H1 (cell line): ENCODE data around the gene ACSL3. TPM values are rescaled to one million over a fixed set of nuclear protein-coding genes. Genes with fewer than 3 reads are reported as not detected.

Source experiments
- CTCF ChIA-PET: fragments of 300-600 bp; sonication (Branson Sonifier 250); formaldehyde crosslinking; loops from one replicate; lab custom pipeline; 2021; ENCODE audit not compliant: partially characterized antibody; lab: Charles Lee
- POLR2A ChIA-PET: fragments of 300-600 bp; sonication (Branson Sonifier 250); formaldehyde crosslinking; loops from one replicate; lab custom pipeline; 2021; ENCODE audit warnings: inconsistent platforms; ENCODE audit not compliant: partially characterized antibody; lab: Charles Lee
- DNase-seq, 2 experiments: peaks; one replicate each; pipeline versions ENCODE4 v3.0.0 to v3.0.0-alpha.2; 2010 to 2022; ENCODE audit warnings: low spot score in 2 of 2, low read depth in 1 of 2, mixed read lengths in 1 of 2
- FAIRE-seq: peaks from 2 replicates; lab custom pipeline; 2011; peaks lifted over from hg19 to GRCh38; lab: Jason Lieb, UNC
- H2AFZ ChIP-seq: 2 replicates; pipeline ENCODE4 v1.8.1; 2012; ENCODE audit warnings: low read length, inconsistent platforms
- H2AK5ac ChIP-seq: 2 replicates; pipeline ENCODE4 v1.6.1; 2013; ENCODE audit warnings: low read depth, low read length
- H2BK120ac ChIP-seq: replicated peaks from 2 replicates; pipeline ENCODE3; 2013; ENCODE audit warnings: low read depth, low read length, inconsistent platforms
- H2BK12ac ChIP-seq: 2 replicates; pipeline ENCODE4 v1.6.1; 2013; ENCODE audit warnings: low read depth, low read length
- H2BK15ac ChIP-seq: 2 replicates; pipeline ENCODE4 v1.6.1; 2013; ENCODE audit warnings: low read length
- H2BK20ac ChIP-seq: 2 replicates; pipeline ENCODE4 v1.6.1; 2013; ENCODE audit warnings: low read length
- H2BK5ac ChIP-seq: 2 replicates; pipeline ENCODE4 v1.6.1; 2013; ENCODE audit warnings: low read depth, low read length
- H3K14ac ChIP-seq: 2 replicates; pipeline ENCODE4 v1.6.1; 2013; ENCODE audit warnings: inconsistent platforms; ENCODE audit not compliant: insufficient read length
- H3K18ac ChIP-seq: 2 replicates; pipeline ENCODE4 v1.6.1; 2013; ENCODE audit warnings: low read length; ENCODE audit errors: extremely low read depth
- H3K23ac ChIP-seq: 2 replicates; pipeline ENCODE4 v1.6.1; 2013; ENCODE audit warnings: inconsistent platforms; ENCODE audit not compliant: insufficient read length
- H3K23me2 ChIP-seq: 2 replicates; pipeline ENCODE4 v1.6.1; 2013; ENCODE audit warnings: low read depth, low read length
- H3K27ac ChIP-seq: 2 replicates; pipeline ENCODE4 v1.6.1; 2011; ENCODE audit warnings: low read depth, low read length, inconsistent platforms
- H3K27me3 ChIP-seq, 4 experiments: replicated peaks in 1 of 4; 1 replicate in 1 of 4; 2 replicates in 3 of 4; pipeline versions ENCODE4 v1.6.1 to v1.8.1; 2011 to 2013; ENCODE audit warnings: low read length in 3 of 4, mild to moderate bottlenecking in 3 of 4, inconsistent platforms in 2 of 4, mixed read lengths in 2 of 4, moderate library complexity in 1 of 4; ENCODE audit not compliant: control insufficient read depth in 3 of 4, insufficient read depth in 3 of 4; ENCODE audit errors: extremely low read depth in 1 of 4
- H3K36me3 ChIP-seq, 4 experiments: 2 replicates each; pipeline versions ENCODE4 v1.6.1 to v1.8.1; 2011 to 2013; ENCODE audit warnings: mild to moderate bottlenecking in 4 of 4, low read length in 3 of 4, moderate library complexity in 2 of 4, control low read depth in 1 of 4, inconsistent platforms in 1 of 4; ENCODE audit not compliant: insufficient read depth in 4 of 4, control insufficient read depth in 2 of 4
- H3K4ac ChIP-seq: replicated peaks from 2 replicates; pipeline ENCODE3; 2013; ENCODE audit warnings: low read length, low read depth, mixed read lengths, inconsistent platforms; ENCODE audit not compliant: insufficient read length
- H3K4me1 ChIP-seq, 4 experiments: replicated peaks in 1 of 4; 1 replicate in 1 of 4; 2 replicates in 3 of 4; pipeline versions ENCODE4 v1.6.1 to v1.8.1; 2011 to 2013; ENCODE audit warnings: low read length in 3 of 4, inconsistent platforms in 2 of 4, mixed read lengths in 1 of 4; ENCODE audit not compliant: insufficient read depth in 4 of 4, control insufficient read depth in 3 of 4
- H3K4me2 ChIP-seq, 2 experiments: 2 replicates each; pipeline versions ENCODE4 v1.6.1 to v1.8.1; 2011 to 2013; ENCODE audit warnings: low read depth in 2 of 2, low read length in 2 of 2, control low read depth in 1 of 2, inconsistent platforms in 1 of 2, mild to moderate bottlenecking in 1 of 2; ENCODE audit not compliant: insufficient read depth in 1 of 2
- H3K4me3 ChIP-seq, 4 experiments: fragments of 200-600, 300-600 bp in 1 of 4; sonication (generic), shearing (Covaris generic), sonication (Bioruptor Twin) in 1 of 4; 2 replicates each; pipeline versions ENCODE4 v1.5.1 to v1.8.1; 2011 to 2016; ENCODE audit warnings: low read length in 4 of 4, low read depth in 3 of 4, control low read depth in 2 of 4, inconsistent platforms in 2 of 4, mild to moderate bottlenecking in 2 of 4, mixed read lengths in 1 of 4, moderate library complexity in 1 of 4; ENCODE audit not compliant: insufficient read depth in 2 of 4; ENCODE audit errors: extremely low read depth in 1 of 4
- H3K56ac ChIP-seq: replicated peaks from 2 replicates; pipeline ENCODE3; 2013; ENCODE audit warnings: low read depth, mild to moderate bottlenecking, mixed read lengths, low read length, inconsistent platforms; ENCODE audit not compliant: insufficient read length
- H3K79me1 ChIP-seq: 2 replicates; pipeline ENCODE4 v1.6.1; 2013; ENCODE audit warnings: low read depth, low read length, control low read depth
- H3K79me2 ChIP-seq, 2 experiments: 2 replicates each; pipeline versions ENCODE4 v1.6.1 to v1.8.1; 2012 to 2013; ENCODE audit warnings: low read length in 2 of 2, mild to moderate bottlenecking in 2 of 2, inconsistent platforms in 1 of 2; ENCODE audit not compliant: insufficient read depth in 2 of 2, control insufficient read depth in 1 of 2
- H3K9ac ChIP-seq, 4 experiments: replicated peaks in 1 of 4; 1 replicate in 1 of 4; 2 replicates in 3 of 4; pipeline versions ENCODE4 v1.6.1 to v1.8.1; 2011 to 2013; ENCODE audit warnings: low read depth in 3 of 4, low read length in 3 of 4, control low read depth in 2 of 4, mild to moderate bottlenecking in 2 of 4, moderate library complexity in 2 of 4, inconsistent platforms in 1 of 4; ENCODE audit errors: extremely low read depth in 1 of 4
- H3K9me3 ChIP-seq, 2 experiments: 2 replicates each; pipeline versions ENCODE4 v1.6.1 to v1.8.1; 2012 to 2013; ENCODE audit warnings: mild to moderate bottlenecking in 2 of 2, moderate library complexity in 2 of 2, control low read depth in 1 of 2, inconsistent platforms in 1 of 2, low read depth in 1 of 2, low read length in 1 of 2, mixed read lengths in 1 of 2; ENCODE audit not compliant: insufficient read depth in 2 of 2
- H4K20me1 ChIP-seq, 2 experiments: replicated peaks in 1 of 2; 2 replicates each; pipeline versions ENCODE3 to v1.8.1; 2011 to 2013; ENCODE audit warnings: inconsistent platforms in 2 of 2, low read length in 2 of 2, mild to moderate bottlenecking in 1 of 2; ENCODE audit not compliant: insufficient read depth in 2 of 2, control insufficient read depth in 1 of 2
- H4K5ac ChIP-seq: 2 replicates; pipeline ENCODE4 v1.6.1; 2013; ENCODE audit warnings: low read length, low read depth, mixed read lengths, inconsistent platforms; ENCODE audit not compliant: insufficient read length
- H4K8ac ChIP-seq: 2 replicates; pipeline ENCODE4 v1.8.0; 2013; ENCODE audit warnings: mild to moderate bottlenecking, moderate library complexity, low read length, inconsistent platforms; ENCODE audit not compliant: insufficient read depth; ENCODE audit errors: extremely low read depth
- H4K91ac ChIP-seq: replicated peaks from 2 replicates; pipeline ENCODE3; 2013; ENCODE audit warnings: low read length, mixed read lengths, inconsistent platforms; ENCODE audit not compliant: insufficient read length
- GTF2F1 ChIP-seq: IDR thresholded peaks from 2 replicates; pipeline ENCODE4 v1.6.1; 2012; ENCODE audit warnings: low read depth, low read length, improper control_type of control experiment, borderline replicate concordance
- JUND ChIP-seq: IDR thresholded peaks from 2 replicates; pipeline ENCODE4 v1.6.1; 2011; ENCODE audit warnings: mild to moderate bottlenecking, improper control_type of control experiment, low read length
- POLR2AphosphoS5 ChIP-seq: IDR thresholded peaks from 2 replicates; pipeline ENCODE4 v1.6.1; 2011; ENCODE audit warnings: low read depth, low read length
- SIRT6 ChIP-seq: IDR thresholded peaks from one replicate; pipeline ENCODE4 v1.7.1; 2012; ENCODE audit warnings: low read length, inconsistent platforms
- WGBS, 2 experiments: shearing (Covaris generic) in 1 of 2; methylation state at CpG; one replicate each; pipeline versions ENCODE4 v1.1.6 to v1.1.7; 2013 to 2015; ENCODE audit warnings: low lambda C conversion rate in 2 of 2, mixed read lengths in 2 of 2, inconsistent platforms in 1 of 2, low coverage in 1 of 2, missing lambda C conversion rate in 1 of 2; ENCODE audit not compliant: insufficient replicate concordance in 2 of 2, insufficient coverage in 1 of 2, insufficient read length in 1 of 2; ENCODE audit errors: extremely low coverage in 1 of 2, missing lambda C conversion rate in 1 of 2; 5-methylcytosine and 5-hydroxymethylcytosine counted together
- polyA plus RNA-seq, 7 experiments: library from polyadenylated mRNA; depleted of rRNA in 3 of 7; stranded (reverse) in 5 of 7; unstranded in 2 of 7; fragments of >200 nt in 5 of 7; fragments of 200-250 nt in 2 of 7; gene quantifications; 1 replicate in 5 of 7; 2 replicates in 1 of 7; 4 replicates in 1 of 7; pipeline versions ENCODE4 v1.2.1 to v1.2.3, GENCODE V29; 2011 to 2013; ENCODE audit warnings: missing spikeins in 2 of 7, mixed read lengths in 2 of 7
- total RNA-seq: library from RNA; stranded (reverse); fragmentation: NEBNext Ultra II Directional; extraction: Animal tissue kit (Norgen Biotek cat#: 25700); gene quantifications from 2 replicates; pipeline ENCODE4 v1.2.1, GENCODE V29; 2021
- TF ChIP-seq, protein P1 (sequence below): IDR thresholded peaks from 2 replicates; pipeline ENCODE4 v1.6.1; 2012; ENCODE audit warnings: low read length, inconsistent platforms
- TF ChIP-seq, protein P2 (sequence below): IDR thresholded peaks from 2 replicates; pipeline ENCODE4 v1.6.1; 2012; ENCODE audit warnings: inconsistent platforms

ACSL3 gene
- total and polyA plus RNA-seq, 2 of the 8 experiments (the other 6 are each of a cell fraction or from before 2014, with no cell fraction given), result 37.5 to 98.1 TPM

DNA sequence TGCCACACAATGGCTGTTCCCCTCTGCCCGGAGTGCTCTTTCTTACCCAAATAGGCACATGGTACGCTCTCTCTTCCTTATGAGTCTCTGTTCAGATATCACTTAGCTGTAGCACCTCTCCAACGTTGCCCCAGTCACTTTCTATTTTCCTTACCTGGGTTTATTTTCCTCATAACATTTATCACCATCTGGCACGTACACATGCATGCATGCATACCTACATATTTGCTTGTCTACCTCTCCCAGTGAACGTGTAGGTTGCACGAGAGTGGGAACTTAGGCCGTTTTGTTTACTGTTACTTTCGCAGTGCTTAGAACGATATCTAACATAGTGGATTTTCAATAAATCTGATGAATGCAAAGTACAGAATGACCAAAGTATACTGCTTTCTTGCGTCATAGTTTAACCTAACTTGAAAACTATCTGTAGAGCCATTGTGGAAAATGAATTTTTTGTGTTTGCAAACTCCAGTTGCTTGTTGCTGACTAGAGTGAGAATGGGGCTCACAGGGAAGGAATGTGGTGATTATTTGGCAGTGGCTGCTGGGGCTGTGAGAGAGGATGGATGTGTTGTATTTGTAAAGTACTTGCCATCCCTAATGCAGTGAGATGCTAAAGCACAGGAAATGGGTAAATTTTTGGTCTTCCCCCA lies 47.1 kb downstream of the ACSL3 start:
- no peak overlapping the region for H2AFZ ChIP-seq
- H3K9ac ChIP-seq, result no peak overlapping the region
- H3K18ac ChIP-seq, result peak overlapping the region; percentile 5; the same call in 1 of the 2 replicates
- H2BK120ac ChIP-seq, result no peak overlapping the region
- H2BK12ac ChIP-seq, result peak overlapping the region; percentile 52; the same call in 1 of the 2 replicates
- 75% methylated on average over 10 of the region's 10 CpGs; no CpG with 5 or more reads in 1 of the 2 experiments for WGBS, 2 experiments
- H2BK5ac ChIP-seq, result peak overlapping the region; percentile 74; the same call in 1 of the 2 replicates
- H3K36me3 ChIP-seq, result peaks cover 0 to 18% (median 4%) of the 10 kb centered on the region in 4 experiments; a peak in 7 of 8 replicates
- no peak for TF ChIP-seq GTF2F1
- TF ChIP-seq POLR2AphosphoS5, result no peak
- TF ChIP-seq, protein P1, sequence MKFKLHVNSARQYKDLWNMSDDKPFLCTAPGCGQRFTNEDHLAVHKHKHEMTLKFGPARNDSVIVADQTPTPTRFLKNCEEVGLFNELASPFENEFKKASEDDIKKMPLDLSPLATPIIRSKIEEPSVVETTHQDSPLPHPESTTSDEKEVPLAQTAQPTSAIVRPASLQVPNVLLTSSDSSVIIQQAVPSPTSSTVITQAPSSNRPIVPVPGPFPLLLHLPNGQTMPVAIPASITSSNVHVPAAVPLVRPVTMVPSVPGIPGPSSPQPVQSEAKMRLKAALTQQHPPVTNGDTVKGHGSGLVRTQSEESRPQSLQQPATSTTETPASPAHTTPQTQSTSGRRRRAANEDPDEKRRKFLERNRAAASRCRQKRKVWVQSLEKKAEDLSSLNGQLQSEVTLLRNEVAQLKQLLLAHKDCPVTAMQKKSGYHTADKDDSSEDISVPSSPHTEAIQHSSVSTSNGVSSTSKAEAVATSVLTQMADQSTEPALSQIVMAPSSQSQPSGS, result no peak
- no peak for TF ChIP-seq JUND
- no peak for TF ChIP-seq SIRT6
- TF ChIP-seq, protein P2, sequence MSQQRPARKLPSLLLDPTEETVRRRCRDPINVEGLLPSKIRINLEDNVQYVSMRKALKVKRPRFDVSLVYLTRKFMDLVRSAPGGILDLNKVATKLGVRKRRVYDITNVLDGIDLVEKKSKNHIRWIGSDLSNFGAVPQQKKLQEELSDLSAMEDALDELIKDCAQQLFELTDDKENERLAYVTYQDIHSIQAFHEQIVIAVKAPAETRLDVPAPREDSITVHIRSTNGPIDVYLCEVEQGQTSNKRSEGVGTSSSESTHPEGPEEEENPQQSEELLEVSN, result peak; percentile 25; the same call in 1 of the 2 replicates
- peaks cover 2% of the 10 kb centered on the region; the same call in 1 of the 2 replicates for H3K79me1 ChIP-seq
- H4K8ac ChIP-seq, result no peak overlapping the region
- H3K27me3 ChIP-seq, result no peaks in the 10 kb centered on the region
- peaks cover 9 to 94% of the 10 kb centered on the region in 2 experiments for H3K79me2 ChIP-seq
- H4K5ac ChIP-seq, result no peak overlapping the region
- H4K20me1 ChIP-seq, result peaks cover 0 to 10% of the 10 kb centered on the region in 2 experiments
- no peak overlapping the region for H3K27ac ChIP-seq
- peak; percentile 82 for FAIRE-seq
- no peak overlapping the region for H3K4ac ChIP-seq
- peak overlapping the region; percentile 49 for H4K91ac ChIP-seq
- H3K14ac ChIP-seq, result no peak overlapping the region
- peak overlapping the region; percentile 72; the same call in 1 of the 2 replicates for H2BK20ac ChIP-seq
- H3K23me2 ChIP-seq, result no peaks in the 10 kb centered on the region
- peak in 1 of 2 experiments; percentile 19 for DNase-seq
- CTCF ChIA-PET, result interaction anchor here (0.6 to 6.5 kb wide), 11 partner anchors 13 to 820 kb away, joined by 3 to 79 read pairs (median 3); no protein-coding TSS in a partner anchor
- POLR2A ChIA-PET, result interaction anchor here (0.7 to 1.3 kb wide), 2 partner anchors 39 to 46 kb away, joined by 3 to 4 read pairs; no protein-coding TSS in a partner anchor
- H3K56ac ChIP-seq, result no peak overlapping the region
- H3K4me3 ChIP-seq, result no peak overlapping the region
- H3K9me3 ChIP-seq, result no peaks in the 10 kb centered on the region
- no peak overlapping the region; the same call in 1 of the 2 replicates for H2AK5ac ChIP-seq
- no peak overlapping the region for H3K23ac ChIP-seq
- no peak overlapping the region for H2BK15ac ChIP-seq
- peaks cover 3 to 19% (median 14%) of the 10 kb centered on the region in 4 experiments; a peak in 5 of 7 replicates for H3K4me1 ChIP-seq
- H3K4me2 ChIP-seq, result 0 out of 4 replicates have a peak overlapping the region, but pooled peaks have one; percentile 8 to 37
